Subcutaneous adipose tissue (tissue), 4 donors: ENCODE measurements around the gene SPINK8. TPM values are rescaled to one million over a fixed set of nuclear protein-coding genes. Genes with fewer than 3 reads are reported as not detected.

ENCODE experiments used
- total RNA-seq, 4 donors: library from RNA; depleted of rRNA; stranded (reverse); fragments of >200 nt; gene quantifications; one replicate each; pipeline ENCODE4 v1.1.0, GENCODE V29; 2016
- TF ChIP-seq, protein P1 (sequence below): fragments of 450-650 bp; IDR thresholded peaks from one replicate; pipeline ENCODE4 v1.5.1; 2016; ENCODE audit warnings: low read depth, mild to moderate bottlenecking, control low read depth, antibody characterized with exemption, moderate library complexity

SPINK8 gene
- total RNA-seq, 4 donors from 2014 or later = not detected

DNA sequence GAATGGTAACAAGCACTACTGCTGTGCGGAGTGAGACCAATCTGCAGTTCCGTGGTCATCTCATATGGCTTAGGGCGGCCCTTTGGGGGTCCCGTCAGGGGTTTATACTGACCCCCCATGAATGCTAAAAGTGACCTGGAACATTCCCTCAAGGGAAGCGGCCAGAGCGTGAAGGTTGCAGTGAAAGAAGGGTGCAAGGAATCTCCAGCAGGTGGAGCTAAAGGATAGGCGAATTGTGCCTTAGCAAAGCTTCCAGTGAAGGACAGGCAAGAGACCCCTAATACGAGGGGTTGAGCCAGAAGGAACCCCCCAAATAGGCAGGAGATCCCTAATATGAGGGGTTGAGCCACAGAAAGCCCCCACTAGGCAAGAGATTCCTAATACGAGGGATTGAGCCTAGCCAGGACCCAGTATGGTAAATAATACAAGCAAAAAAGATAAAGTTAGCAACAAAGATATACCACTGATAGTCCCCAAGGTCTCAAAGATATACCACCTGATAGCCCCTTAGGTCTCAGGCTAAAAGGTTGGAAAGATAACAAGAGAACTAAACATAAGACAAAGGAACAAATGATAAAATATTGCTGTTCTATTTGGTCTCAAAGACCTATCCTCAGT lies 59.8 kb downstream of the SPINK8 start:
- TF ChIP-seq, protein P1, sequence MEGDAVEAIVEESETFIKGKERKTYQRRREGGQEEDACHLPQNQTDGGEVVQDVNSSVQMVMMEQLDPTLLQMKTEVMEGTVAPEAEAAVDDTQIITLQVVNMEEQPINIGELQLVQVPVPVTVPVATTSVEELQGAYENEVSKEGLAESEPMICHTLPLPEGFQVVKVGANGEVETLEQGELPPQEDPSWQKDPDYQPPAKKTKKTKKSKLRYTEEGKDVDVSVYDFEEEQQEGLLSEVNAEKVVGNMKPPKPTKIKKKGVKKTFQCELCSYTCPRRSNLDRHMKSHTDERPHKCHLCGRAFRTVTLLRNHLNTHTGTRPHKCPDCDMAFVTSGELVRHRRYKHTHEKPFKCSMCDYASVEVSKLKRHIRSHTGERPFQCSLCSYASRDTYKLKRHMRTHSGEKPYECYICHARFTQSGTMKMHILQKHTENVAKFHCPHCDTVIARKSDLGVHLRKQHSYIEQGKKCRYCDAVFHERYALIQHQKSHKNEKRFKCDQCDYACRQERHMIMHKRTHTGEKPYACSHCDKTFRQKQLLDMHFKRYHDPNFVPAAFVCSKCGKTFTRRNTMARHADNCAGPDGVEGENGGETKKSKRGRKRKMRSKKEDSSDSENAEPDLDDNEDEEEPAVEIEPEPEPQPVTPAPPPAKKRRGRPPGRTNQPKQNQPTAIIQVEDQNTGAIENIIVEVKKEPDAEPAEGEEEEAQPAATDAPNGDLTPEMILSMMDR = no peak

DNA sequence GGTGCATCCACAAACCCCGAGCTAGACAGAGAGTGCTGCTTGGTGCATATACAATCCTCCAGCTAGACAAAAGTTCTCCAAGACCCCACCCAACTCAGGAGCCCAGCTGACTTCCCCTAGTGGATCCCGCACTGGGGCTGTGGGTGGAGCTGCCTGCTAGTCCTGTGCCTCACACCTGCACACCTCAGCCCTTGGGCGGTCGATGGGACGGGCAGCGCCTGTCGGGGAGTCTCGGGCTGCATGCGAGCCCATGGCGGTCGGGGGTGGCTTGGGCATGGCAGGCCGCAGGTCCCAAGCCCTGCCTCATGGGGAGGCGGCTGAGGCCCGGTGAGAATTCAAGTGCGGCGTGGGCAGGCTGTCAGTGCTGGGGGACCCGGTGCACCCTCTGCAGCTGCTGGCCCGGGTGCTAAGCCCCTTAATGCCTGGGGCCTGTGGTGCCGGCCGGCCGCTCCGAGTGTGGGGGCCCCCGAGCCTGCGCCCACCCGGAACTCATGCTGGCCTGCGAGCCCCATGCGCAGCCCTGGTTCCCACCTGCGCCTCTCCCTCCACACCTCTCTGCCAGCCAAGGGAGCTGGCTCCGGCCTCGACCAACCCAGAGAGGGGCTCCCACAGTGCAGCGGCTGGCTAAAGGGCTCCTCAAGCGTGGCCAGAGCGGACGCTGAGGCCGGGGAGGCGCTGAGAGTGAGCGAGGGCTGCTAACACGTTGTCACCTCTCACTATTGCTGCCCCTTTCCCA lies 61.5 kb downstream of the SPINK8 start:
- TF ChIP-seq, protein P1 = no peak

DNA sequence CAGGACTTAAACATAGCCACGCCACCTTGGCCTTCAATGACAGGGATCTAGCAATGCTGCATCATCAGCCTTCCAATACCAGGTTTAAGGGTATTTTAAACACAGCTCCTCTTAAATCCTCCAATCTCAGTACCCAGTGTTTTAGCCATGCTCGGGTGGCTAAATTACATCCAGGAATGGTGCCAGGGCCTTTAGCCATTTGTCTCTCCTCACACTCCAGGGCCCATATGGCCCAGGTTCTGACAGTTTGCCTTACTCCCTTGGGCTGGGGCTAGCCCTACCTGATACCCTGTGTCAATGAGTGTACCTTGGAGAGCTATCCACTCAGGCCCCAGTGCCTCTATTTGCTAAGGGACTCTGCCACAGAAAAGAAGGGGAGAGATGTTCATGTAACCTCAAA lies 63.2 kb downstream of the SPINK8 start:
- TF ChIP-seq, protein P1 = no peak

DNA sequence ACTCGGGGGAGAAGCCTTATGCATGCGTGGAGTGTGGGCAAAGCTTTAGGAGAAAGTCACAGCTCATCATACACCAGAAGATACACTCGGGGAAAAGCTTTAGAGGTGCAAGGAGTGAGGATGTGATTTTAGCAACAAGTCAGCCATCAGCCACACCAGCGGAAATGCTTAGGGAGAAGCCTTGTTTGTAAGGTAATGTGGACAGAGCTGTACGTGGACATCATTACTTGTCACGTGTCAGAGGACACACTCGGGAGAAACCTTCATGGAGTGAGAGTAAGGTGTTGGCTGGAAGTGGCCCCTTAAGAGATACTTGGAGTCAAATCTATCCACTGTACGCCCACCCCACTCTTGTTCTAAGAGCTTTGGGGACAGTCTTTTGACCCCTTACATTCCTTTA lies 63.9 kb downstream of the SPINK8 start:
- TF ChIP-seq, protein P1 = no peak

DNA sequence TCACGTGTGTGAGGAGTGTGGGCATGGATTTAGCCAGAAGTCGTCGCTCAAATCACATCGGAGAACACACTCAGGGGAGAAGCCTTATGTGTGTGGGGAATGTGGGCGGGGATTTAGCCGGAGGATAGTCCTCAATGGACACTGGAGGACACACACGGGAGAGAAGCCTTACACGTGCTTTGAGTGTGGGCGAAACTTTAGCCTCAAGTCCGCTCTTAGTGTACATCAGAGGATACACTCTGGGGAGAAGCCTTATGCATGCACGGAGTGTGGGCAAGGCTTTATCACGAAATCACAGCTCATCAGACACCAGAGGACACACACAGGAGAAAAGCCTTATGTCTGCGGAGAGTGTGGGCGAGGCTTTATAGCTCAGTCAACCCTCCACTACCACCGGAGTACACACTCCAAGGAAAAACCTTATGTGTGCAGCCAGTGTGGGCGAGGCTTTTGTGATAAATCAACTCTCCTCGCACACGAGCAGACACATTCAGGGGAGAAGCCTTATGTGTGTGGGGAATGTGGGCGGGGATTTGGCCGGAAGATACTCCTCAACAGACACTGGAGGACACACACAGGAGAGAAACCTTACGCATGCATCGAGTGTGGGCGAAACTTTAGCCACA lies 64.4 kb downstream of the SPINK8 start:
- TF ChIP-seq, protein P1 = no peak

DNA sequence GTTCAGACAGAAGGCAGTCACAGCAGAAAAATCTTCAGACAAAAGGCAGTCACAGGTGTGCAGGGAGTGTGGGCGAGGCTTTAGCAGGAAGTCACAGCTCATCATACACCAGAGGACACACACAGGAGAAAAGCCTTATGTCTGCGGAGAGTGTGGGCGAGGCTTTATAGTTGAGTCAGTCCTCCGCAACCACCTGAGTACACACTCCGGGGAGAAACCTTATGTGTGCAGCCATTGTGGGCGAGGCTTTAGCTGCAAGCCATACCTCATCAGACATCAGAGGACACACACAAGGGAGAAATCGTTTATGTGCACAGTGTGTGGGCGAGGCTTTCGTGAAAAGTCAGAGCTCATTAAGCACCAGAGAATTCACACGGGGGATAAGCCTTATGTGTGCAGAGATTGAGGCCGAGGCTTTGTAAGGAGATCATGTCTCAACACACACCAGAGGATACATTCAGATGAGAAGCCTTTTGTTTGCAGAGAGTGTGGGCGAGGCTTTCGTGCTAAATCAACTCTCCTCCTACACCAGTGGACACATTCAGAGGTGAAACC lies 65.0 kb downstream of the SPINK8 start:
- TF ChIP-seq, protein P1 = no peak

DNA sequence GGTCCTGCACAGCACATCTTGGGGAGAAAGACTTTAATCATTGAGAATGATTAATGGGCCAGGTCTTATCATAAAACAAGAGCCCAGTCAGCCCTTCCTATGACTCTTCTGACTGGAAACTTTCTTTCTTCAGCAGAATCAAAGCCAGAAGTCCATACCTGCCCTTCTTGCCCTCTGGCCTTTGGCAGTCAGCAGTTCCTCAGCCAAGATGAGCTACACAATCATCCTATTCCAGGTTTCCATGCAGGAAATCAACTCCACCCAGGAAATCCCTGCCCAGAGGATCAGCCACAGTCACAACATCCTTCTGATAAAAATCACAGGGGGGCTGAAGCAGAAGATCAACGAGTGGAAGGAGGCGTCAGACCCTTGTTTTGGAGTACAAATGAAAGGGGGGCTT lies 65.7 kb downstream of the SPINK8 start:
- TF ChIP-seq, protein P1 = no peak
